H9 (cell line): ENCODE results near the gene SUPT3H. TPM values are rescaled to one million over a fixed set of nuclear protein-coding genes. Genes with fewer than 3 reads are reported as not detected.

ENCODE experiments used
- DNase-seq: peaks from one replicate; pipeline ENCODE4 v3.0.0-alpha.2; 2017
- H2AFZ ChIP-seq: one replicate; pipeline ENCODE4 v1.6.1; 2013; ENCODE audit warnings: mild to moderate bottlenecking, low read length, control low read depth, moderate library complexity
- H2AK5ac ChIP-seq: 2 replicates; pipeline ENCODE4 v1.6.1; 2013; ENCODE audit warnings: low read length, control low read depth, mixed read lengths; ENCODE audit not compliant: insufficient read length
- H2BK120ac ChIP-seq: one replicate; pipeline ENCODE4 v1.6.1; 2013; ENCODE audit warnings: low read depth, mild to moderate bottlenecking, low read length, control low read depth, inconsistent platforms; ENCODE audit not compliant: poor library complexity, severe bottlenecking
- H2BK12ac ChIP-seq: 2 replicates; pipeline ENCODE4 v1.6.1; 2013; ENCODE audit warnings: low read length, control low read depth, mixed read lengths, low read depth; ENCODE audit not compliant: insufficient read length
- H2BK15ac ChIP-seq: 2 replicates; pipeline ENCODE4 v1.6.1; 2013; ENCODE audit warnings: low read depth, low read length, control low read depth
- H2BK20ac ChIP-seq: one replicate; pipeline ENCODE4 v1.6.1; 2013; ENCODE audit warnings: low read depth, mild to moderate bottlenecking, low read length, control low read depth, inconsistent platforms; ENCODE audit not compliant: poor library complexity, severe bottlenecking
- H2BK5ac ChIP-seq: 2 replicates; pipeline ENCODE4 v1.6.1; 2013; ENCODE audit warnings: low read length, control low read depth, mixed read lengths; ENCODE audit not compliant: insufficient read length
- H3K14ac ChIP-seq: 2 replicates; pipeline ENCODE4 v1.6.1; 2013; ENCODE audit warnings: low read length, control low read depth; ENCODE audit not compliant: insufficient read depth
- H3K18ac ChIP-seq: 2 replicates; pipeline ENCODE4 v1.6.1; 2013; ENCODE audit warnings: low read depth, mild to moderate bottlenecking, mixed read lengths, low read length, control low read depth; ENCODE audit not compliant: insufficient read length
- H3K23ac ChIP-seq: 2 replicates; pipeline ENCODE4 v1.6.1; 2013; ENCODE audit warnings: low read length, control low read depth, mixed read lengths, low read depth; ENCODE audit not compliant: insufficient read length
- H3K23me2 ChIP-seq: 2 replicates; pipeline ENCODE4 v1.6.1; 2013; ENCODE audit warnings: low read depth, mild to moderate bottlenecking, mixed read lengths, low read length, control low read depth; ENCODE audit not compliant: insufficient read length, poor library complexity, severe bottlenecking
- H3K27ac ChIP-seq: 2 replicates; pipeline ENCODE4 v1.5.1; 2013; ENCODE audit warnings: low read length, control low read depth, mixed read lengths, low read depth; ENCODE audit not compliant: insufficient read length
- H3K27me3 ChIP-seq: 2 replicates; pipeline ENCODE4 v1.6.1; 2013; ENCODE audit warnings: low read length, control low read depth, inconsistent platforms; ENCODE audit not compliant: insufficient read depth
- H3K4ac ChIP-seq: 2 replicates; pipeline ENCODE4 v1.6.1; 2013; ENCODE audit warnings: low read depth, mild to moderate bottlenecking, control low read depth, inconsistent platforms, low read length, moderate library complexity
- H3K4me1 ChIP-seq: 2 replicates; pipeline ENCODE4 v1.6.1; 2013; ENCODE audit warnings: low read length, control low read depth, inconsistent platforms; ENCODE audit not compliant: insufficient read depth
- H3K4me2 ChIP-seq: 2 replicates; pipeline ENCODE4 v1.6.1; 2013; ENCODE audit warnings: low read length, control low read depth, mixed read lengths; ENCODE audit not compliant: insufficient read length, insufficient read depth
- H3K56ac ChIP-seq: 2 replicates; pipeline ENCODE4 v1.6.1; 2013; ENCODE audit warnings: low read depth, mild to moderate bottlenecking, mixed read lengths, low read length, control low read depth; ENCODE audit not compliant: insufficient read length
- H3K79me1 ChIP-seq: 2 replicates; pipeline ENCODE4 v1.6.1; 2013; ENCODE audit warnings: low read depth, mild to moderate bottlenecking, moderate library complexity, low read length, control low read depth, inconsistent platforms; ENCODE audit not compliant: insufficient read depth, poor library complexity, severe bottlenecking
- H3K79me2 ChIP-seq: 2 replicates; pipeline ENCODE4 v1.6.1; 2013; ENCODE audit warnings: low read length, control low read depth, inconsistent platforms; ENCODE audit not compliant: insufficient read depth
- H3K9ac ChIP-seq: 2 replicates; pipeline ENCODE4 v1.6.1; 2013; ENCODE audit warnings: low read length, control low read depth, mixed read lengths; ENCODE audit not compliant: insufficient read length; ENCODE audit errors: extremely low read depth
- H3K9me3 ChIP-seq: one replicate; pipeline ENCODE4 v1.6.1; 2013; ENCODE audit warnings: low read depth, low read length, inconsistent platforms; ENCODE audit not compliant: control insufficient read depth
- H3T11ph ChIP-seq: one replicate; pipeline ENCODE4 v1.6.1; 2013; ENCODE audit warnings: mild to moderate bottlenecking, low read length, control low read depth, inconsistent platforms
- H4K20me1 ChIP-seq: one replicate; pipeline ENCODE4 v1.6.1; 2013; ENCODE audit not compliant: control insufficient read depth, insufficient read length, insufficient read depth
- H4K5ac ChIP-seq: 2 replicates; pipeline ENCODE4 v1.6.1; 2013; ENCODE audit warnings: low read depth, mild to moderate bottlenecking, mixed read lengths, low read length, control low read depth; ENCODE audit not compliant: insufficient read length
- H4K8ac ChIP-seq: replicated peaks from 2 replicates; pipeline ENCODE4 v1.6.1; 2013; ENCODE audit warnings: low read length, control low read depth, mixed read lengths, low read depth; ENCODE audit not compliant: insufficient read length
- H4K91ac ChIP-seq: 2 replicates; pipeline ENCODE4 v1.6.1; 2013; ENCODE audit warnings: low read depth, mild to moderate bottlenecking, moderate library complexity, mixed read lengths, low read length, control low read depth; ENCODE audit not compliant: insufficient read length
- H3K27ac Mint-ChIP-seq, 3 experiments: 2 replicates in 2 of 3; 3 replicates in 1 of 3; pipeline ENCODE4 v1.8.0; 2020 to 2021; ENCODE audit warnings: mixed read lengths in 3 of 3, mild to moderate bottlenecking in 1 of 3, moderate library complexity in 1 of 3
- H3K27me3 Mint-ChIP-seq: 2 replicates; pipeline ENCODE4 v1.8.0; 2021; ENCODE audit warnings: low read depth, mild to moderate bottlenecking, moderate library complexity, mixed read lengths
- H3K36me3 Mint-ChIP-seq, 3 experiments: 2 replicates in 2 of 3; 3 replicates in 1 of 3; pipeline ENCODE4 v1.8.0; 2020 to 2021; ENCODE audit warnings: low read depth in 3 of 3, mixed read lengths in 3 of 3; ENCODE audit not compliant: insufficient read depth in 1 of 3
- H3K4me1 Mint-ChIP-seq, 2 experiments: 2 replicates each; pipeline ENCODE4 v1.8.0; 2020; ENCODE audit warnings: mixed read lengths in 2 of 2
- H3K4me3 Mint-ChIP-seq, 2 experiments: 2 replicates in 1 of 2; 3 replicates in 1 of 2; pipeline ENCODE4 v1.8.0; 2020 to 2021; ENCODE audit warnings: mild to moderate bottlenecking in 2 of 2, mixed read lengths in 2 of 2, moderate library complexity in 1 of 2
- H3K9me3 Mint-ChIP-seq, 2 experiments: 2 replicates in 1 of 2; 3 replicates in 1 of 2; pipeline ENCODE4 v1.8.0; 2020; ENCODE audit warnings: mild to moderate bottlenecking in 2 of 2, mixed read lengths in 2 of 2, moderate library complexity in 1 of 2
- total RNA-seq: library from RNA; stranded (reverse); gene quantifications from 2 replicates; pipeline ENCODE4 v1.2.1, GENCODE V29; 2021
- TF ChIP-seq, protein P1 (sequence below): fragments of 200-600 bp; sonication (generic); conservative IDR thresholded peaks from 3 replicates; pipeline ENCODE4 v1.8.0; 2021; ENCODE audit warnings: antibody characterized with exemption, mild to moderate bottlenecking

Gene SUPT3H
- total RNA-seq, 1 experiment from 2014 or later, result 22.5 TPM

DNA sequence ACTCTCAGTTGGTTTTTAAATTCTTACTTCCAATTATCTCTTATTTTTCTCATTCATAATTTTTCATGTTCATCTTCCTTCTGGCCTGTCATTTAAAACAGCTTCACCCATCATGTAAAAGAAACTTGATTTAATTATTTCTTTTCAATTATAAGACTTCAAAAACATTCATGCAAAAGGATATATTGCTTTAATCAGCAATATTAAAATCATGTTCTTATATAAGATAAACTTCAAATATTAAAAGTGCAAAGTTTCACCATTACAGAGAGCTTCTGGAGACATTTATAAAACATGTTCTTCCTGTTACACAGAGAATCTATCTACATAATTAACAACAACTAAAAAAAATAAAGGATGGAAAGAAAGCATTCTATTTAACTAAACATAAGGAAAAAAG, 446.3 kb downstream of the SUPT3H start:
- H3K23me2 ChIP-seq, result no peaks in the 10 kb centered on the region
- H2BK15ac ChIP-seq, result no peak overlapping the region
- no peaks in the 10 kb centered on the region for H3K9me3 ChIP-seq
- no peak overlapping the region for H2BK20ac ChIP-seq
- no peak overlapping the region for H4K5ac ChIP-seq
- H3K23ac ChIP-seq, result no peak overlapping the region
- no peak overlapping the region for H4K8ac ChIP-seq
- H3K4me1 ChIP-seq, result no peaks in the 10 kb centered on the region
- no peak overlapping the region for H3K27ac Mint-ChIP-seq
- no peaks in the 10 kb centered on the region for H3K27me3 ChIP-seq
- H3K4ac ChIP-seq, result no peak overlapping the region
- H3K9me3 Mint-ChIP-seq, result no peaks in the 10 kb centered on the region
- no peaks in the 10 kb centered on the region for H3K27me3 Mint-ChIP-seq
- no peak overlapping the region for H3K27ac ChIP-seq
- no peak overlapping the region for H3K18ac ChIP-seq
- no peaks in the 10 kb centered on the region for H3K36me3 Mint-ChIP-seq
- no peak overlapping the region for H2BK5ac ChIP-seq
- no peaks in the 10 kb centered on the region for H3K4me1 Mint-ChIP-seq
- H3K4me3 Mint-ChIP-seq, result no peak overlapping the region
- H3K9ac ChIP-seq, result no peak overlapping the region
- H3K4me2 ChIP-seq, result no peak overlapping the region
- H3K79me1 ChIP-seq, result no peaks in the 10 kb centered on the region
- no peak overlapping the region for H3K14ac ChIP-seq
- no peak overlapping the region for H2BK12ac ChIP-seq
- no peak overlapping the region for H4K91ac ChIP-seq
- TF ChIP-seq, protein P1, sequence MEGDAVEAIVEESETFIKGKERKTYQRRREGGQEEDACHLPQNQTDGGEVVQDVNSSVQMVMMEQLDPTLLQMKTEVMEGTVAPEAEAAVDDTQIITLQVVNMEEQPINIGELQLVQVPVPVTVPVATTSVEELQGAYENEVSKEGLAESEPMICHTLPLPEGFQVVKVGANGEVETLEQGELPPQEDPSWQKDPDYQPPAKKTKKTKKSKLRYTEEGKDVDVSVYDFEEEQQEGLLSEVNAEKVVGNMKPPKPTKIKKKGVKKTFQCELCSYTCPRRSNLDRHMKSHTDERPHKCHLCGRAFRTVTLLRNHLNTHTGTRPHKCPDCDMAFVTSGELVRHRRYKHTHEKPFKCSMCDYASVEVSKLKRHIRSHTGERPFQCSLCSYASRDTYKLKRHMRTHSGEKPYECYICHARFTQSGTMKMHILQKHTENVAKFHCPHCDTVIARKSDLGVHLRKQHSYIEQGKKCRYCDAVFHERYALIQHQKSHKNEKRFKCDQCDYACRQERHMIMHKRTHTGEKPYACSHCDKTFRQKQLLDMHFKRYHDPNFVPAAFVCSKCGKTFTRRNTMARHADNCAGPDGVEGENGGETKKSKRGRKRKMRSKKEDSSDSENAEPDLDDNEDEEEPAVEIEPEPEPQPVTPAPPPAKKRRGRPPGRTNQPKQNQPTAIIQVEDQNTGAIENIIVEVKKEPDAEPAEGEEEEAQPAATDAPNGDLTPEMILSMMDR, result no peak
- DNase-seq, result no peak
- H2BK120ac ChIP-seq, result no peak overlapping the region
- H3T11ph ChIP-seq, result no peak overlapping the region
- H2AFZ ChIP-seq, result no peak overlapping the region
- H3K79me2 ChIP-seq, result no peaks in the 10 kb centered on the region
- H4K20me1 ChIP-seq, result no peaks in the 10 kb centered on the region
- H3K56ac ChIP-seq, result no peak overlapping the region
- no peak overlapping the region for H2AK5ac ChIP-seq
